Endothelial cell of umbilical vein (primary cell): ENCODE results near the gene GPR78. TPM values are rescaled to one million over a fixed set of nuclear protein-coding genes. Genes with fewer than 3 reads are reported as not detected.

ENCODE experiments used
- Bru-seq: library from RNA; stranded (reverse); fragments of 400-500 nt; gene quantifications from one replicate; lab custom pipeline; 2021; lab: Mats Ljungman, UMichigan
- BruChase-seq, 2 experiments: library from RNA; stranded (reverse); fragments of 400-500 nt; gene quantifications; one replicate each; lab custom pipeline; 2021; lab: Mats Ljungman, UMichigan
- BruUV-seq: library from RNA; stranded (reverse); fragments of 400-500 nt; replicated peaks from 2 replicates; lab custom pipeline; 2021; lab: Mats Ljungman, UMichigan
- CTCF ChIA-PET: fragments of 300-600, 350-600 bp; sonication (Branson Sonifier 250); formaldehyde crosslinking; loops from one replicate; lab custom pipeline; 2021; ENCODE audit warnings: antibody characterized with exemption, inconsistent platforms; lab: Charles Lee
- POLR2A ChIA-PET: fragments of 300-600, 350-600 bp; sonication (Branson Sonifier 250); formaldehyde crosslinking; loops from one replicate; lab custom pipeline; 2021; ENCODE audit warnings: antibody characterized with exemption, inconsistent platforms; lab: Charles Lee
- DNase-seq: peaks from one replicate; pipeline ENCODE4 v3.0.0-alpha.2; 2011; ENCODE audit warnings: low read depth, low spot score
- FAIRE-seq: peaks from 2 replicates; lab custom pipeline; 2011; peaks lifted over from hg19 to GRCh38; lab: Jason Lieb, UNC
- H2AFZ ChIP-seq: 2 replicates; pipeline ENCODE4 v1.6.0; 2012; ENCODE audit warnings: low read depth, low read length, control low read depth, inconsistent platforms
- H3K27ac ChIP-seq: 2 replicates; pipeline ENCODE4 v1.5.1; 2011; ENCODE audit warnings: low read depth, mild to moderate bottlenecking, control low read depth, low read length, moderate library complexity; ENCODE audit not compliant: insufficient read depth
- H3K27me3 ChIP-seq, 2 experiments: 2 replicates each; pipeline versions ENCODE4 v1.6.0 to v1.6.1; 2011; ENCODE audit warnings: low read length in 2 of 2, mixed read lengths in 1 of 2; ENCODE audit not compliant: control insufficient read depth in 2 of 2, insufficient read depth in 2 of 2
- H3K36me3 ChIP-seq, 2 experiments: 2 replicates in 1 of 2; 3 replicates in 1 of 2; pipeline ENCODE4 v1.5.1; 2011; ENCODE audit warnings: low read length in 2 of 2, mild to moderate bottlenecking in 1 of 2, moderate library complexity in 1 of 2; ENCODE audit not compliant: control insufficient read depth in 2 of 2, insufficient read depth in 2 of 2; ENCODE audit errors: extremely low read depth in 1 of 2
- H3K4me1 ChIP-seq: 3 replicates; pipeline ENCODE4 v1.5.1; 2011; ENCODE audit warnings: mild to moderate bottlenecking, low read length; ENCODE audit not compliant: control insufficient read depth, insufficient read depth; ENCODE audit errors: extremely low read depth
- H3K4me2 ChIP-seq: 2 replicates; pipeline ENCODE4 v1.6.1; 2011; ENCODE audit warnings: low read length, control low read depth, mixed read lengths; ENCODE audit not compliant: insufficient read depth
- H3K4me3 ChIP-seq, 3 experiments: fragments of 200-600 bp in 1 of 3; sonication (generic), shearing (Covaris generic) in 1 of 3; replicated peaks in 1 of 3; 2 replicates each; pipeline ENCODE4 v1.5.1; 2011 to 2016; ENCODE audit warnings: control low read depth in 3 of 3, low read length in 3 of 3, mild to moderate bottlenecking in 2 of 3, inconsistent platforms in 1 of 3, low read depth in 1 of 3, moderate library complexity in 1 of 3; ENCODE audit not compliant: insufficient read depth in 1 of 3
- H3K79me2 ChIP-seq: 2 replicates; pipeline ENCODE4 v1.6.0; 2012; ENCODE audit warnings: low read length, inconsistent platforms; ENCODE audit not compliant: control insufficient read depth, insufficient read depth
- H3K9ac ChIP-seq: replicated peaks from 2 replicates; pipeline ENCODE3; 2011; ENCODE audit warnings: low read length, control low read depth; ENCODE audit not compliant: insufficient read depth; ENCODE audit errors: extremely low read depth
- H3K9me1 ChIP-seq: replicated peaks from 3 replicates; pipeline ENCODE4 v1.6.0; 2011; ENCODE audit warnings: mild to moderate bottlenecking, low read length; ENCODE audit not compliant: control insufficient read depth, insufficient read depth; ENCODE audit errors: extremely low read depth
- H3K9me3 ChIP-seq: replicated peaks from 2 replicates; pipeline ENCODE4 v1.5.1; 2012; ENCODE audit warnings: low read length, inconsistent platforms; ENCODE audit not compliant: control insufficient read depth, insufficient read depth
- H4K20me1 ChIP-seq: replicated peaks from 2 replicates; pipeline ENCODE3; 2011; ENCODE audit warnings: mild to moderate bottlenecking, low read length; ENCODE audit not compliant: control insufficient read depth, insufficient read depth; ENCODE audit errors: extremely low read depth
- EZH2 ChIP-seq: IDR thresholded peaks from 2 replicates; pipeline ENCODE4 v1.6.1; 2012; ENCODE audit warnings: borderline replicate concordance, low read depth, mild to moderate bottlenecking, moderate library complexity, low read length, inconsistent platforms; ENCODE audit not compliant: severe bottlenecking
- FOS ChIP-seq: IDR thresholded peaks from 2 replicates; pipeline ENCODE4 v1.6.1; 2011; ENCODE audit warnings: mild to moderate bottlenecking, low read length, moderate library complexity, borderline replicate concordance; ENCODE audit not compliant: insufficient read depth
- GATA2 ChIP-seq: IDR thresholded peaks from 2 replicates; pipeline ENCODE4 v1.7.0; 2011; ENCODE audit warnings: low read depth, mild to moderate bottlenecking, moderate library complexity, mixed read lengths, low read length; ENCODE audit not compliant: insufficient read length, insufficient read depth
- JUN ChIP-seq: IDR thresholded peaks from 2 replicates; pipeline ENCODE4 v1.6.1; 2011; ENCODE audit warnings: borderline replicate concordance, low read depth; ENCODE audit not compliant: insufficient read length, insufficient read depth
- MYC ChIP-seq: IDR thresholded peaks from one replicate; pipeline ENCODE4 v1.6.1; 2011; ENCODE audit warnings: mild to moderate bottlenecking, low read depth, low read length
- POLR2A ChIP-seq: IDR thresholded peaks from 2 replicates; pipeline ENCODE4 v1.6.1; 2012; ENCODE audit warnings: low read depth, mild to moderate bottlenecking, control low read depth, low read length
- POLR2AphosphoS5 ChIP-seq: IDR thresholded peaks from 2 replicates; pipeline ENCODE4 v1.6.1; 2012; ENCODE audit warnings: low read depth, mild to moderate bottlenecking, control low read depth, low read length, moderate library complexity; ENCODE audit not compliant: insufficient read depth
- dilution Hi-C: fragments of 300-500 bp; cut with MboI; formaldehyde crosslinking; loops from one replicate; pipeline ENCODE4 v1.15.0; 2019; ENCODE audit warnings: low sequenced_read_pairs; ENCODE audit not compliant: extremely low pct_ligation_motif_present
- intact Hi-C: fragments of 100-400 bp; cut with micrococcal nuclease; formaldehyde crosslinking; loops from one replicate; pipeline ENCODE4 v1.10.0; 2022
- long read RNA-seq: library from polyadenylated mRNA; stranded (forward); transcript quantifications from one replicate; pipeline ENCODE4 v2.0.0, GENCODE V29; 2021
- polyA minus RNA-seq, 3 experiments: library from RNA; depleted of rRNA, polyadenylated mRNA; stranded (reverse); fragments of >200 nt; gene quantifications; 1 replicate in 1 of 3; 2 replicates in 2 of 3; pipeline ENCODE4 v1.2.3, GENCODE V29; 2011
- polyA plus RNA-seq, 4 experiments: library from polyadenylated mRNA; depleted of rRNA in 3 of 4; stranded (reverse) in 3 of 4; unstranded in 1 of 4; fragments of >200 nt; gene quantifications; 2 replicates each; pipeline versions ENCODE4 v1.2.1 to v1.2.3, GENCODE V29; 2011 to 2012; ENCODE audit warnings: missing spikeins in 1 of 4
- total RNA-seq: library from RNA; stranded (reverse); gene quantifications from 2 replicates; pipeline ENCODE4 v1.2.3, GENCODE V29; 2021
- TF ChIP-seq, protein P1 (sequence below): IDR thresholded peaks from 2 replicates; pipeline ENCODE4 v1.6.1; 2011; ENCODE audit not compliant: insufficient read depth, insufficient read length
- TF ChIP-seq, protein P2 (sequence below), 2 donors: IDR thresholded peaks; 1 replicate in 1 of 2; 2 replicates in 1 of 2; pipeline ENCODE4 v1.5.1; 2011; ENCODE audit warnings: low read length in 2 of 2, mild to moderate bottlenecking in 2 of 2, moderate library complexity in 2 of 2, control low read depth in 1 of 2, inconsistent platforms in 1 of 2, low read depth in 1 of 2; ENCODE audit not compliant: insufficient read depth in 1 of 2; ENCODE audit errors: extremely low read depth in 1 of 2

GPR78 gene, protein sequence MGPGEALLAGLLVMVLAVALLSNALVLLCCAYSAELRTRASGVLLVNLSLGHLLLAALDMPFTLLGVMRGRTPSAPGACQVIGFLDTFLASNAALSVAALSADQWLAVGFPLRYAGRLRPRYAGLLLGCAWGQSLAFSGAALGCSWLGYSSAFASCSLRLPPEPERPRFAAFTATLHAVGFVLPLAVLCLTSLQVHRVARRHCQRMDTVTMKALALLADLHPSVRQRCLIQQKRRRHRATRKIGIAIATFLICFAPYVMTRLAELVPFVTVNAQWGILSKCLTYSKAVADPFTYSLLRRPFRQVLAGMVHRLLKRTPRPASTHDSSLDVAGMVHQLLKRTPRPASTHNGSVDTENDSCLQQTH
- total RNA-seq (not detected in 2 replicates), polyA plus RNA-seq (not detected in 2 replicates), polyA minus RNA-seq (not detected in 2 replicates), Bru-seq, nascent RNA (not detected), BruChase-seq, experiment 1, labeled RNA remaining after a 6-hour chase (not detected), BruChase-seq, experiment 2, labeled RNA remaining after a 2-hour chase (not detected)
- polyA plus RNA-seq (2011; cell fraction: cytosol; rRNA removed) = not detected in 2 replicates
- polyA plus RNA-seq (2011; cell fraction: nucleus; rRNA removed) = not detected in 2 replicates
- not detected in 2 replicates for polyA plus RNA-seq (2012)
- not detected for polyA minus RNA-seq (2011; cell fraction: cytosol; rRNA and poly(A)+ RNA removed)
- polyA minus RNA-seq (2011; cell fraction: nucleus; rRNA and poly(A)+ RNA removed) = not detected in 2 replicates
- long read RNA-seq = 0 reads

DNA sequence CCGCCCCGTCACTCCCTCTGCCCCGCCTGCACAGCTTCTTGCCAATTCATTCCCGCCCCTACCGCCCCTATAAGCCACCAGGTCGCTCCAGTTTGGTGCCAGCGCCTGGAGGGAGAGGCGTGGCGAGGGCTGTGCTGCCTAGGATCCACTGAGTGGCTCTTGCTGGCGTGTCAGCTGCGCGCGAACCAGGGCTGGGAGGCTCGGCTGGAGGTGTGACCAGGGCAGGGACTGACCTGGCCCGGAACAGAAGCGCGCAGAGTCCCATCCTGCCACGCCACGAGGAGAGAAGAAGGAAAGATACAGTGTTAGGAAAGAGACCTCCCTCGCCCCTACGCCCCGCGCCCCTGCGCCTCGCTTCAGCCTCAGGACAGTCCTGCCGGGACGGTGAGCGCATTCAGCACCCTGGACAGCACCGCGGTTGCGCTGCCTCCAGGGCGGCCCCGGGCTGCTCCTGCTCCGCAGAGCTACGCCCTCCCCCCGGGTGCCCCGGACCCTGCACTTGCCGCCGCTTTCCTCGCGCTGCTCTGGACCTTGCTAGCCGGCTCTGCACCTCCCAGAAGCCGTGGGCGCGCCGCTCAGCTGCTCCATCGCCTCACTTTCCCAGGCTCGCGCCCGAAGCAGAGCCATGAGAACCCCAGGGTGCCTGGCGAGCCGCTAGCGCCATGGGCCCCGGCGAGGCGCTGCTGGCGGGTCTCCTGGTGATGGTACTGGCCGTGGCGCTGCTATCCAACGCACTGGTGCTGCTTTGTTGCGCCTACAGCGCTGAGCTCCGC, at the start of gene GPR78:
GPR78 (plus strand) TSS at position 72 of the 773 bp plus-strand sequence; CDS start at position 663, 591 bp downstream.
- peak; percentile 36 for DNase-seq
- TF ChIP-seq JUN (no peak), FOS (no peak), MYC (no peak), EZH2 (no peak), POLR2AphosphoS5 (no peak), GATA2 (no peak), POLR2A (no peak)
- TF ChIP-seq, protein P1, sequence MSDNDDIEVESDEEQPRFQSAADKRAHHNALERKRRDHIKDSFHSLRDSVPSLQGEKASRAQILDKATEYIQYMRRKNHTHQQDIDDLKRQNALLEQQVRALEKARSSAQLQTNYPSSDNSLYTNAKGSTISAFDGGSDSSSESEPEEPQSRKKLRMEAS = no peak
- TF ChIP-seq, protein P2, sequence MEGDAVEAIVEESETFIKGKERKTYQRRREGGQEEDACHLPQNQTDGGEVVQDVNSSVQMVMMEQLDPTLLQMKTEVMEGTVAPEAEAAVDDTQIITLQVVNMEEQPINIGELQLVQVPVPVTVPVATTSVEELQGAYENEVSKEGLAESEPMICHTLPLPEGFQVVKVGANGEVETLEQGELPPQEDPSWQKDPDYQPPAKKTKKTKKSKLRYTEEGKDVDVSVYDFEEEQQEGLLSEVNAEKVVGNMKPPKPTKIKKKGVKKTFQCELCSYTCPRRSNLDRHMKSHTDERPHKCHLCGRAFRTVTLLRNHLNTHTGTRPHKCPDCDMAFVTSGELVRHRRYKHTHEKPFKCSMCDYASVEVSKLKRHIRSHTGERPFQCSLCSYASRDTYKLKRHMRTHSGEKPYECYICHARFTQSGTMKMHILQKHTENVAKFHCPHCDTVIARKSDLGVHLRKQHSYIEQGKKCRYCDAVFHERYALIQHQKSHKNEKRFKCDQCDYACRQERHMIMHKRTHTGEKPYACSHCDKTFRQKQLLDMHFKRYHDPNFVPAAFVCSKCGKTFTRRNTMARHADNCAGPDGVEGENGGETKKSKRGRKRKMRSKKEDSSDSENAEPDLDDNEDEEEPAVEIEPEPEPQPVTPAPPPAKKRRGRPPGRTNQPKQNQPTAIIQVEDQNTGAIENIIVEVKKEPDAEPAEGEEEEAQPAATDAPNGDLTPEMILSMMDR (IDR thresholded peaks at IDR 0.05; ENCODE audit: extremely low read depth in 1 of 2, insufficient read depth in 1 of 2, low read depth in 1 of 2, low read length in 2 of 2) = no peak
- no peaks in the 10 kb centered on the region for H3K4me1 ChIP-seq
- intact Hi-C loops = no loop called here
- H3K9me3 ChIP-seq = no peaks in the 10 kb centered on the region
- no peak within 1 kb of the TSS for H3K9ac ChIP-seq
- ChIA-PET CTCF (no interaction called here), POLR2A (no interaction called here)
- FAIRE-seq = no peak
- no peak within 1 kb of the TSS for H3K4me3 ChIP-seq
- no peaks in the 10 kb centered on the region for H3K79me2 ChIP-seq
- H2AFZ ChIP-seq = no peak within 1 kb of the TSS
- no peaks in the 10 kb centered on the region for H4K20me1 ChIP-seq
- dilution Hi-C loops = no loop called here
- H3K36me3 ChIP-seq = no peaks in the 10 kb centered on the region
- H3K4me2 ChIP-seq = no peak within 1 kb of the TSS
- no peak within 1 kb of the TSS for H3K27ac ChIP-seq
- no TSS peak for BruUV-seq
- H3K27me3 ChIP-seq = no peaks in the 10 kb centered on the region
- no peaks in the 10 kb centered on the region for H3K9me1 ChIP-seq
